MM.1S (cell line): Measurements from ENCODE around the gene DZANK1.
A peak's percentile ranks its signal among the peaks of the same experiment; 100 is the strongest.
"Not testable (repeated sequence)": the region's sequence is repeated elsewhere in the genome, so short reads cannot be mapped to it uniquely, and the experiment has no call there.

Experiments used
- DNase-seq: peaks from one replicate; pipeline ENCODE4 v3.0.0-alpha.2; 2015
- H2AFZ ChIP-seq: fragments of 300-600 bp; sonication (generic); 2 replicates; pipeline ENCODE4 v1.6.0; 2016; ENCODE audit warnings: antibody characterized with exemption, low read length
- H3F3A ChIP-seq: fragments of 300-600 bp; sonication (generic); 2 replicates; pipeline ENCODE4 v1.6.1; 2016; ENCODE audit warnings: mild to moderate bottlenecking, antibody characterized with exemption, low read length, moderate library complexity, mixed read lengths; ENCODE audit not compliant: insufficient read depth
- H3K27ac ChIP-seq: fragments of 300-600 bp; sonication (generic); 2 replicates; pipeline ENCODE4 v1.5.1; 2016; ENCODE audit warnings: mild to moderate bottlenecking, low read length
- H3K27me3 ChIP-seq: fragments of 300-600 bp; sonication (generic); replicated peaks from 2 replicates; pipeline ENCODE4 v1.6.0; 2016; ENCODE audit warnings: low read length; ENCODE audit not compliant: insufficient read depth
- H3K36me3 ChIP-seq: fragments of 300-600 bp; sonication (generic); replicated peaks from 2 replicates; pipeline ENCODE4 v1.6.1; 2016; ENCODE audit warnings: mild to moderate bottlenecking, low read length, mixed read lengths; ENCODE audit not compliant: insufficient read depth
- H3K4me1 ChIP-seq: fragments of 300-600 bp; sonication (generic); 2 replicates; pipeline ENCODE4 v1.6.1; 2016; ENCODE audit warnings: low read length, mixed read lengths
- H3K4me2 ChIP-seq: fragments of 300-600 bp; sonication (generic); 2 replicates; pipeline ENCODE4 v1.6.0; 2016; ENCODE audit warnings: low read depth, low read length
- H3K4me3 ChIP-seq: fragments of 300-600 bp; sonication (generic); 2 replicates; pipeline ENCODE4 v1.5.1; 2016; ENCODE audit warnings: low read length, mixed read lengths
- H3K79me2 ChIP-seq: fragments of 300-600 bp; sonication (generic); 2 replicates; pipeline ENCODE4 v1.6.1; 2016; ENCODE audit warnings: mixed run types, low read length, mixed read lengths
- H3K9ac ChIP-seq: fragments of 300-600 bp; sonication (generic); 2 replicates; pipeline ENCODE4 v1.6.1; 2016; ENCODE audit warnings: low read length, mixed read lengths
- H3K9me2 ChIP-seq: fragments of 300-600 bp; sonication (generic); replicated peaks from 2 replicates; pipeline ENCODE4 v1.6.1; 2016; ENCODE audit warnings: mild to moderate bottlenecking, low read length, mixed read lengths; ENCODE audit not compliant: insufficient read depth
- H3K9me3 ChIP-seq: fragments of 300-600 bp; sonication (generic); replicated peaks from 2 replicates; pipeline ENCODE4 v1.6.1; 2016; ENCODE audit warnings: mild to moderate bottlenecking, low read length, mixed read lengths; ENCODE audit not compliant: insufficient read depth
- H4K20me1 ChIP-seq: fragments of 300-600 bp; sonication (generic); 2 replicates; pipeline ENCODE4 v1.6.1; 2016; ENCODE audit warnings: mild to moderate bottlenecking, low read length, moderate library complexity, mixed read lengths; ENCODE audit not compliant: insufficient read depth
- CTCF ChIP-seq: fragments of 300-600 bp; sonication (generic); IDR thresholded peaks from 2 replicates; pipeline ENCODE4 v1.5.1; 2016; ENCODE audit warnings: antibody characterized with exemption, low read length, mixed read lengths
- EZH2 ChIP-seq: fragments of 300-600 bp; sonication (generic); optimal IDR thresholded peaks from 2 replicates; pipeline ENCODE3; 2017; ENCODE audit warnings: low read depth, mild to moderate bottlenecking, antibody characterized with exemption, low read length, mixed read lengths
- EZH2phosphoT487 ChIP-seq: fragments of 300-600 bp; sonication (generic); IDR thresholded peaks from 2 replicates; pipeline ENCODE4 v1.6.1; 2018; ENCODE audit warnings: antibody characterized with exemption, low read length

Gene DZANK1

GRCh38 chr20:18388860-18389259, 78.0 kb downstream of the DZANK1 start:
- Histone ChIP-seq H2AFZ (no peak overlapping the region), H3K4me3 (no peak overlapping the region), H3K9ac (no peak overlapping the region), H3K4me1 (no peaks in the 10 kb centered on the region), H3F3A (no peaks in the 10 kb centered on the region), H3K27ac (no peak overlapping the region), H3K36me3 (no peaks in the 10 kb centered on the region), H3K27me3 (no peaks in the 10 kb centered on the region), H3K9me3 (no peaks in the 10 kb centered on the region), H3K4me2 (no peak overlapping the region), H3K9me2 (no peaks in the 10 kb centered on the region), H3K79me2 (no peaks in the 10 kb centered on the region), H4K20me1 (no peaks in the 10 kb centered on the region)
- DNase-seq: no peak
- TF ChIP-seq CTCF: no peak
- TF ChIP-seq EZH2: no peak
- no peak for TF ChIP-seq EZH2phosphoT487

GRCh38 chr20:18380908-18381529, 85.8 kb downstream of the DZANK1 start:
- H3F3A ChIP-seq: no peaks in the 10 kb centered on the region
- no peaks in the 10 kb centered on the region for H3K9me3 ChIP-seq
- H3K27ac ChIP-seq: no peak overlapping the region
- DNase-seq: no peak
- no peak overlapping the region for H3K4me2 ChIP-seq
- H4K20me1 ChIP-seq: no peaks in the 10 kb centered on the region
- H2AFZ ChIP-seq: no peak overlapping the region
- no peaks in the 10 kb centered on the region for H3K4me1 ChIP-seq
- H3K4me3 ChIP-seq: no peak overlapping the region
- no peak overlapping the region for H3K9ac ChIP-seq
- no peaks in the 10 kb centered on the region for H3K79me2 ChIP-seq
- H3K9me2 ChIP-seq: no peaks in the 10 kb centered on the region
- H3K36me3 ChIP-seq: no peaks in the 10 kb centered on the region
- TF ChIP-seq CTCF (peak; percentile 13), EZH2 (no peak)
- no peaks in the 10 kb centered on the region for H3K27me3 ChIP-seq

GRCh38 chr20:18377896-18378481, 88.8 kb downstream of the DZANK1 start:
- H3K79me2 ChIP-seq: no peaks in the 10 kb centered on the region
- H3K27ac ChIP-seq: no peak overlapping the region
- no peaks in the 10 kb centered on the region for H3K36me3 ChIP-seq
- TF ChIP-seq CTCF (no peak), EZH2phosphoT487 (no peak), EZH2 (no peak)
- no peaks in the 10 kb centered on the region for H3F3A ChIP-seq
- H3K4me2 ChIP-seq: no peak overlapping the region
- no peaks in the 10 kb centered on the region for H3K27me3 ChIP-seq
- no peaks in the 10 kb centered on the region for H3K9me3 ChIP-seq
- H3K4me3 ChIP-seq: no peak overlapping the region
- no peaks in the 10 kb centered on the region for H3K4me1 ChIP-seq
- H3K9ac ChIP-seq: no peak overlapping the region
- no peaks in the 10 kb centered on the region for H4K20me1 ChIP-seq
- no peak for DNase-seq
- no peak overlapping the region for H2AFZ ChIP-seq
- no peaks in the 10 kb centered on the region for H3K9me2 ChIP-seq

- not testable (repeated sequence) for H2AFZ ChIP-seq, H3K9me3 ChIP-seq, H4K20me1 ChIP-seq, H3K9ac ChIP-seq, H3K4me3 ChIP-seq, DNase-seq, H3K27me3 ChIP-seq, H3K4me2 ChIP-seq, H3K36me3 ChIP-seq, H3K4me1 ChIP-seq, H3K9me2 ChIP-seq, H3K27ac ChIP-seq, H3K79me2 ChIP-seq, H3F3A ChIP-seq
Measured at GRCh38 chr20:18375551-18375950, 91.3 kb downstream of the DZANK1 start.
